HCT116 (cell line): ENCODE data around the gene GNG13. TPM values are rescaled to one million over a fixed set of nuclear protein-coding genes. Genes with fewer than 3 reads are reported as not detected.

Experiments used
- ATAC-seq: fragments of 200-7000 bp; cut with Tn5 transposase; 2 replicates; pipeline ENCODE4 v1.9.1; 2020; ENCODE audit warnings: mild to moderate bottlenecking, moderate library complexity
- BruUV-seq: library from RNA; stranded (reverse); fragments of 400-500 nt; replicated peaks from 2 replicates; lab custom pipeline; 2021; lab: Mats Ljungman, UMichigan
- CTCF ChIA-PET: fragments of 300-600 bp; sonication (Branson Sonifier 250); formaldehyde crosslinking; loops from one replicate; lab custom pipeline; 2021; ENCODE audit warnings: antibody characterized with exemption; lab: Charles Lee
- POLR2A ChIA-PET: fragments of 300-600, 350-600 bp; sonication (Branson Sonifier 250); formaldehyde crosslinking; loops from one replicate; lab custom pipeline; 2021; ENCODE audit warnings: antibody characterized with exemption; lab: Charles Lee
- RAD21 ChIA-PET, 2 experiments: fragments of 300-600 bp; sonication (Branson Sonifier 250); formaldehyde crosslinking; loops; one replicate each; lab custom pipeline; 2023; ENCODE audit warnings: low total read pairs in 2 of 2; ENCODE audit not compliant: uncharacterized antibody in 2 of 2, unreplicated experiment in 2 of 2, low non-redundant PET in 1 of 2; lab: Charles Lee
- DNase-seq: peaks from one replicate; pipeline ENCODE4 v3.0.0-alpha.2; 2010; ENCODE audit warnings: low read depth, low spot score
- H2AFZ ChIP-seq: fragments of 200-600 bp; shearing (Covaris generic), sonication (generic); 2 replicates; pipeline ENCODE4 v1.6.1; 2017; ENCODE audit warnings: low read depth, mixed run types, mixed read lengths, antibody characterized with exemption, low read length; ENCODE audit not compliant: poor library complexity, severe bottlenecking
- H3K27ac ChIP-seq: 2 replicates; pipeline ENCODE4 v1.5.1; 2012; ENCODE audit warnings: low read depth, low read length
- H3K27me3 ChIP-seq: fragments of 200-600 bp; sonication (generic); 2 replicates; pipeline ENCODE4 v1.6.1; 2016; ENCODE audit warnings: mixed run types, low read length, mixed read lengths; ENCODE audit not compliant: insufficient read depth
- H3K36me3 ChIP-seq, 2 experiments: fragments of 200-500 bp in 1 of 2; fragments of 200-600 bp in 1 of 2; sonication (Bioruptor generic) in 1 of 2; sonication (generic) in 1 of 2; 2 replicates each; pipeline versions ENCODE4 v1.5.1 to v1.6.1; 2014 to 2016; ENCODE audit warnings: low read length in 2 of 2, inconsistent platforms in 1 of 2, mixed read lengths in 1 of 2, mixed run types in 1 of 2; ENCODE audit not compliant: insufficient read depth in 2 of 2, control insufficient read depth in 1 of 2
- H3K4me1 ChIP-seq, 2 experiments: fragments of 200-600 bp in 1 of 2; sonication (generic) in 1 of 2; 2 replicates each; pipeline versions ENCODE4 v1.5.1 to v1.6.1; 2012 to 2017; ENCODE audit warnings: low read length in 2 of 2, inconsistent platforms in 1 of 2, mild to moderate bottlenecking in 1 of 2, mixed read lengths in 1 of 2, mixed run types in 1 of 2, moderate library complexity in 1 of 2; ENCODE audit not compliant: insufficient read depth in 2 of 2, control insufficient read depth in 1 of 2
- H3K4me2 ChIP-seq: fragments of 200-600 bp; sonication (generic); 2 replicates; pipeline ENCODE4 v1.6.1; 2017; ENCODE audit warnings: mixed run types, low read length, mixed read lengths
- H3K4me3 ChIP-seq, 2 experiments: fragments of 200-600 bp in 1 of 2; sonication (generic) in 1 of 2; replicated peaks in 1 of 2; 2 replicates each; pipeline ENCODE4 v1.5.1; 2011 to 2016; ENCODE audit warnings: low read length in 2 of 2, control low read depth in 1 of 2, low read depth in 1 of 2, mild to moderate bottlenecking in 1 of 2, mixed read lengths in 1 of 2, mixed run types in 1 of 2
- H3K79me2 ChIP-seq: fragments of 200-600 bp; sonication (generic); 2 replicates; pipeline ENCODE4 v1.6.1; 2017; ENCODE audit warnings: mild to moderate bottlenecking, mixed run types, low read length, moderate library complexity, mixed read lengths; ENCODE audit not compliant: insufficient read depth
- H3K9ac ChIP-seq: fragments of 200-600 bp; sonication (generic); 2 replicates; pipeline ENCODE4 v1.6.1; 2016; ENCODE audit warnings: low read length, mixed read lengths
- H3K9me2 ChIP-seq: fragments of 200-600 bp; sonication (generic), shearing (Covaris generic); 2 replicates; pipeline ENCODE4 v1.6.1; 2017; ENCODE audit warnings: mixed run types, mild to moderate bottlenecking, moderate library complexity; ENCODE audit not compliant: insufficient read depth
- H3K9me3 ChIP-seq, 2 experiments: fragments of 200-500 bp in 1 of 2; fragments of 200-600 bp in 1 of 2; sonication (Bioruptor generic) in 1 of 2; sonication (generic) in 1 of 2; 2 replicates each; pipeline ENCODE4 v1.6.1; 2014 to 2017; ENCODE audit warnings: low read length in 2 of 2, mixed read lengths in 2 of 2, inconsistent platforms in 1 of 2, low read depth in 1 of 2, mild to moderate bottlenecking in 1 of 2, mixed run types in 1 of 2, moderate library complexity in 1 of 2; ENCODE audit not compliant: control insufficient read depth in 1 of 2, insufficient read depth in 1 of 2
- H4K20me1 ChIP-seq: fragments of 200-600 bp; sonication (generic), shearing (Covaris generic); 2 replicates; pipeline ENCODE4 v1.6.1; 2017; ENCODE audit warnings: mixed run types, mild to moderate bottlenecking, moderate library complexity; ENCODE audit not compliant: insufficient read depth
- EGR1 ChIP-seq: IDR thresholded peaks from 2 replicates; pipeline ENCODE4 v1.6.1; 2012; ENCODE audit warnings: low read depth
- ELF1 ChIP-seq: IDR thresholded peaks from 2 replicates; pipeline ENCODE4 v1.6.1; 2012; ENCODE audit warnings: low read depth, borderline replicate concordance
- JUND ChIP-seq: IDR thresholded peaks from 2 replicates; pipeline ENCODE4 v1.6.1; 2012
- MAX ChIP-seq: IDR thresholded peaks from 2 replicates; pipeline ENCODE4 v1.6.1; 2012
- POLR2AphosphoS5 ChIP-seq: IDR thresholded peaks from 2 replicates; pipeline ENCODE4 v1.6.1; 2011; ENCODE audit warnings: mild to moderate bottlenecking, low read depth, low read length, moderate library complexity
- RAD21 ChIP-seq: IDR thresholded peaks from 2 replicates; pipeline ENCODE4 v1.6.1; 2012; ENCODE audit warnings: low read depth, mild to moderate bottlenecking
- SIN3A ChIP-seq: IDR thresholded peaks from 2 replicates; pipeline ENCODE4 v1.6.1; 2012; ENCODE audit warnings: low read depth
- SP1 ChIP-seq: IDR thresholded peaks from 2 replicates; pipeline ENCODE4 v1.6.1; 2012; ENCODE audit warnings: low read depth
- ZNF274 ChIP-seq: fragments of 200-500 bp; sonication (Bioruptor generic); IDR thresholded peaks from 2 replicates; pipeline ENCODE4 v1.6.1; 2014; ENCODE audit warnings: mild to moderate bottlenecking, low read depth, low read length, inconsistent platforms
- intact Hi-C: fragments of 100-400 bp; cut with micrococcal nuclease; formaldehyde crosslinking; loops from 2 replicates; pipeline ENCODE4 v1.10.0; 2022
- total RNA-seq: library from RNA; stranded (reverse); gene quantifications from one replicate; pipeline ENCODE4 v1.2.1, GENCODE V29; 2021; ENCODE audit not compliant: unreplicated experiment
- TF ChIP-seq, protein P1 (sequence below), 3 experiments: fragments of 200-600 bp in 1 of 3; sonication (generic) in 1 of 3; IDR thresholded peaks in 2 of 3; conservative IDR thresholded peaks in 1 of 3; 2 replicates each; pipeline ENCODE4 v1.5.1; 2012 to 2017; ENCODE audit warnings: low read depth in 2 of 3, low read length in 2 of 3, antibody characterized with exemption in 1 of 3, borderline replicate concordance in 1 of 3, control low read depth in 1 of 3, mild to moderate bottlenecking in 1 of 3, mixed read lengths in 1 of 3, mixed run types in 1 of 3, moderate library complexity in 1 of 3; ENCODE audit not compliant: insufficient read depth in 1 of 3

Gene GNG13
- total RNA-seq, 1 experiment from 2014 or later, result not detected

GRCh38 chr16:792221-792995 lies 8.1 kb downstream of the GNG13 start:
- TF ChIP-seq JUND, result no peak
- TF ChIP-seq RAD21, result no peak
- no peak for TF ChIP-seq MAX
- no peak for TF ChIP-seq SP1
- no peak for TF ChIP-seq EGR1
- no peak for TF ChIP-seq SIN3A
- no peak for TF ChIP-seq POLR2AphosphoS5
- no peak for TF ChIP-seq ZNF274
- TF ChIP-seq ELF1, result no peak
- TF ChIP-seq, protein P1, sequence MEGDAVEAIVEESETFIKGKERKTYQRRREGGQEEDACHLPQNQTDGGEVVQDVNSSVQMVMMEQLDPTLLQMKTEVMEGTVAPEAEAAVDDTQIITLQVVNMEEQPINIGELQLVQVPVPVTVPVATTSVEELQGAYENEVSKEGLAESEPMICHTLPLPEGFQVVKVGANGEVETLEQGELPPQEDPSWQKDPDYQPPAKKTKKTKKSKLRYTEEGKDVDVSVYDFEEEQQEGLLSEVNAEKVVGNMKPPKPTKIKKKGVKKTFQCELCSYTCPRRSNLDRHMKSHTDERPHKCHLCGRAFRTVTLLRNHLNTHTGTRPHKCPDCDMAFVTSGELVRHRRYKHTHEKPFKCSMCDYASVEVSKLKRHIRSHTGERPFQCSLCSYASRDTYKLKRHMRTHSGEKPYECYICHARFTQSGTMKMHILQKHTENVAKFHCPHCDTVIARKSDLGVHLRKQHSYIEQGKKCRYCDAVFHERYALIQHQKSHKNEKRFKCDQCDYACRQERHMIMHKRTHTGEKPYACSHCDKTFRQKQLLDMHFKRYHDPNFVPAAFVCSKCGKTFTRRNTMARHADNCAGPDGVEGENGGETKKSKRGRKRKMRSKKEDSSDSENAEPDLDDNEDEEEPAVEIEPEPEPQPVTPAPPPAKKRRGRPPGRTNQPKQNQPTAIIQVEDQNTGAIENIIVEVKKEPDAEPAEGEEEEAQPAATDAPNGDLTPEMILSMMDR (IDR thresholded peaks at IDR 0.05 in 2 of 3, conservative IDR thresholded peaks at IDR 0.05 in 1 of 3; ENCODE audit: borderline replicate concordance in 1 of 3, insufficient read depth in 1 of 3, low read depth in 2 of 3, low read length in 2 of 3), result no peak
- Histone ChIP-seq H3K4me1 (peaks cover 16 to 39% of the 10 kb centered on the region in 2 experiments), H3K36me3 (peaks cover 0 to 25% of the 10 kb centered on the region in 2 experiments; a peak in 3 of 4 replicates), H3K9me2 (no peaks in the 10 kb centered on the region), H3K27me3 (no peaks in the 10 kb centered on the region), H4K20me1 (no peaks in the 10 kb centered on the region), H3K4me3 (no peak overlapping the region), H3K27ac (no peak overlapping the region; the same call in 1 of the 2 replicates), H2AFZ (no peak overlapping the region), H3K79me2 (peaks cover 41% of the 10 kb centered on the region), H3K9ac (no peak overlapping the region), H3K4me2 (no peak overlapping the region), H3K9me3 (no peaks in the 10 kb centered on the region)
- ATAC-seq (no peak), DNase-seq (no peak)
- CTCF ChIA-PET, result no interaction called here
- RAD21 ChIA-PET, result no interaction called here
- POLR2A ChIA-PET, result no interaction called here
- BruUV-seq, result no TSS peak
- intact Hi-C loops, result no loop called here
